NCI-H1092 treated with DMSO at 0.1 percent for 48 hours (cell line): Measurements from ENCODE around the gene PSMB9.
A peak's percentile ranks its signal among the peaks of the same experiment; 100 is the strongest.

Experiments used
- DNase-seq: peaks from one replicate; lab custom pipeline; 2025; lab: John Stamatoyannopoulos, UW

PSMB9 gene

GRCh38 chr6:32840604-32841246 lies 13.3 kb upstream of the PSMB9 start:
- no peak for DNase-seq

- DNase-seq = no peak
Observed at GRCh38 chr6:32842021-32842650, 11.9 kb upstream of the PSMB9 start.

GRCh38 chr6:32842690-32843089 lies 11.3 kb upstream of the PSMB9 start:
- DNase-seq = no peak

DNA sequence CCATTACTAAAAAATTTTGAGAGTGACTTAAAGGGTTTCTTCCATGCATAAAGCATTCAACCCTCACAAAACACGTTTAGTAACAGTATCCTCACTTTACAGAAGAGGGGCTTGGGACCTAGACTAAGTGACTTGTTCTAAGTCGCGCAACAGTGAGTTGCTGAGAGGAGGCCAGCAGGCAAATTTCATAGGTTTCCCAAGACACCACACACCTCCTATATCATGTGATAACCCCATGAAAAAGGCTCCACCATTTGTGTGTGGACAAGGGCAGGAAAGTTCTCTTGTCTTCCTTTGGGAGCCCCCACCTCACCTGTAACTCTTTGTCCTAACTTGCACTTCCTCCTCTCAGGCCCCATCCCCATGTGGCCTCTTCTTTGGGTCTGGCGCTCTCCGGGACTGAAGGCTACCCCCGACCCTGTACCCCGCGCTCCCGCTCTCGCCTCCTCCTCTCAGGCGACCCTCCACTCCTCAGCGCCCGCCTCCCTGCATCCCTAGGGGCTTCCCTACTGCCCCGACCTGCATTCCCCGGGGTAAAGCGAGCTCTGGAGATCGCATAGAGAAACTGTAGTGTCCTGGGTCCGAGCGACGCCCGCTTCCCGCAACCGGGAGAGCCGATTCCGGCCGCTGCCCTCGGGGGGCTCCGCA lies 10.5 kb upstream of the PSMB9 start:
- no peak for DNase-seq

GRCh38 chr6:32843979-32844838 lies 9.8 kb upstream of the PSMB9 start, which contains the start of gene PSMB8:
Gene PSMB8 (minus strand): TSS chr6:32844047. CDS start chr6:32843996, 51 bp downstream.
- DNase-seq = peak; percentile 80

- DNase-seq = no peak
Observed at GRCh38 chr6:32844839-32845383, 9.1 kb upstream of the PSMB9 start.

- DNase-seq = no peak
Observed at GRCh38 chr6:32845384-32845884, 8.6 kb upstream of the PSMB9 start.

DNA sequence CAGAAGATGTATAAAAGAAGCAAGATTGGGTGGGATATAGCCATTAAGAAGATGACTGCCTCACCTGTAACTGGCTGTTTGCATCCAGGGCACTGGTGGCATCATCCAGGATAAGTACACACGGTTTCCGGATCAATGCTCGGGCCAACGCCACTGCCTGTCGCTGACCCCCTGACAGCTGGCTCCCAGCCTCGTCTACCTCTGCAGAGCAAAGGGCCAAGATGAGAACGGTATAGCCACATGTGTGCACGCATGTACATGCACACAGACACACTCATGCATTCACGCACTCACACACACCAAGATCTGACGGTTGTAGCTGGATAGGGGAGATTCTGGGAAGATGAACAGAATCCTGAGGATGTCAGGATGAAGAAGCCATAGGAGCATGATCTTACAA lies 7.0 kb upstream of the PSMB9 start:
- no peak for DNase-seq

GRCh38 chr6:32847795-32848194 lies 6.2 kb upstream of the PSMB9 start:
- no peak for DNase-seq

- no peak for DNase-seq
Observed at GRCh38 chr6:32849126-32849525, 4.9 kb upstream of the PSMB9 start.

DNA sequence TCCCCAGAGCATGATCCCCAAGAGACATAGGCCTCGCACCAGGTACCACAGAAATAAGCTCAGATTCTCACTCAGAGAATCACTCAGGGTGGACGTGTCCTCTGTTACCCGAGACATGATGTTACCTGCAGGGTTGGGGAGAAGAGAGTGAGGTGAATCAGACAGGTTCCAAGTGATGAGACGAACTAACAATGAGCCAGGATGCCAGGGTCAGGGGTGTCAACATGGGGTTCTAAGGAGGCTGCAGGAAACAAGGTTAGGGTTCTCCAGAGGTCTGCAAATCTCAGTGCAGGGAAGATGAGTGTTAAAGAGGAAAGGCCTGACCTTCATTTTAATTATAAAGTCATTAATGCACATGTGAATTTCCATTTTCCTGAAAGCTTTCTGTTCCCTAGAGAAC lies 3.0 kb upstream of the PSMB9 start:
- DNase-seq = no peak

GRCh38 chr6:32852018-32852843 lies 1.8 kb upstream of the PSMB9 start:
- DNase-seq = no peak

DNA sequence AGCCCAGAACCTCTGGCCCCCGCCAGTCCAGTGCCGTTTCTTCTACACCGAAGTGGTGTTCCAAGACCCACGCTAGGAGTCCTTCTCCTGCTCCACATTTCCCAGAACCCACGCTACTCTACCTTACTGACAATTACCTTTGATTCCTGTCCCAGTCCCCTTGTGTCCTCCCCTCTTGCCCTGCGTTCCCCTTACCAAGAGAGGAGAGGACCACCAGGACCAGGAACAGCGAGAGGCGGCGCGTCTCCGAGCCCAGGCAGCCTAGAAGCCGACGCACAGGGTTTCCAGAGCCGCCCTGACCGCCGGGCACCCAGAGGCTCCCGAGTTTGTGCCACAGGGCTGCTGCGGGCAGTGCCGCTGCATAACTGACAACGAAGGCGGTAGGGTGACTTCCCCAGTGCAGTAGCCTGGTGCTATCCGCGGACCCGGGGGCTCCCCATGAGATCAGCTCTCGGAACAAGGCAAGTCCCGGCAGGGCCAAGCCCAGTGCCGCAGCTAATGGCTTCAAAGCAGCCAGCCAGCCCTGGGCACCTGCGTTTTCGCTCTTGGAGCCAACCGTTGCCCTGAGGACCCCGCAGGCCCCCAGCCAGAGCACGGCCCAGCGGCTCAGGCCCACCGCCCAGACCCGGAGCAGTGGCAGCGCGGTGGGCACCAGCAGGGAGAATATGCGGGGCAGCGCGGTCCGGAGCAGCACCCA lies 1.0 kb upstream of the PSMB9 start:
- no peak for DNase-seq

GRCh38 chr6:32854376-32855178 lies 585 bp downstream of the PSMB9 start:
- DNase-seq = no peak

DNA sequence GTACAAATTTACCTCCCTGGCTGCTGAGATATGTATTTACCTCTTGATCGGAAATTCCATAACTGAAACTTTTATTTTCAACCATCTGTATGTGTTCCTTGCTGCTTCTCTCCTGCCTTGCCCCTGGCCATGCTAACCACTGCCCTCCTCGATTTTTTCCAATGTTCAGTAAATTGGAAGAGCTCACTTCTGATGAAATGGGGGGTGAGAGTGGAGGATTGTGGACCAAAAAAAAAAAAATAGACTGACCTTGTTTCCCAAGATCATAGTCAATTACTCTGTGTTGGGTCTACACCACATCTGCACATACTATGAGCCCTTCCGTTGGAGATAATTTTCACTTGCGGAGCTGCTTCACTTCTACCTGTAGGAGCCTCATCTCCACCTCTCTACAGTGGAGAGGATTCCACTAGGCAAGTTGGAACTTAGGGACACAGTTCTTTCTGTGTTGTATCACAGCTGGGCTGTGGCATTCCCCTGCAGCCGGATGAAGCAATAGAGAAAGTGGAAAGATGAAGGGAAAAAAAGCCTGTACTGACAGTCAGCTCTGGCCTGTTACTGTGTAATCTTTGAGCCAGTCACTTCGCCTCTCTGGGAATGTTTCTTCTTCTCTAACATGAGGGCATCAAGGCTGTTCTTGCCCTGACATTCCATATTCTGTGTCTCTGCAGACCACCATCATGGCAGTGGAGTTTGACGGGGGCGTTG lies 1.6 kb downstream of the PSMB9 start:
- no peak for DNase-seq

DNA sequence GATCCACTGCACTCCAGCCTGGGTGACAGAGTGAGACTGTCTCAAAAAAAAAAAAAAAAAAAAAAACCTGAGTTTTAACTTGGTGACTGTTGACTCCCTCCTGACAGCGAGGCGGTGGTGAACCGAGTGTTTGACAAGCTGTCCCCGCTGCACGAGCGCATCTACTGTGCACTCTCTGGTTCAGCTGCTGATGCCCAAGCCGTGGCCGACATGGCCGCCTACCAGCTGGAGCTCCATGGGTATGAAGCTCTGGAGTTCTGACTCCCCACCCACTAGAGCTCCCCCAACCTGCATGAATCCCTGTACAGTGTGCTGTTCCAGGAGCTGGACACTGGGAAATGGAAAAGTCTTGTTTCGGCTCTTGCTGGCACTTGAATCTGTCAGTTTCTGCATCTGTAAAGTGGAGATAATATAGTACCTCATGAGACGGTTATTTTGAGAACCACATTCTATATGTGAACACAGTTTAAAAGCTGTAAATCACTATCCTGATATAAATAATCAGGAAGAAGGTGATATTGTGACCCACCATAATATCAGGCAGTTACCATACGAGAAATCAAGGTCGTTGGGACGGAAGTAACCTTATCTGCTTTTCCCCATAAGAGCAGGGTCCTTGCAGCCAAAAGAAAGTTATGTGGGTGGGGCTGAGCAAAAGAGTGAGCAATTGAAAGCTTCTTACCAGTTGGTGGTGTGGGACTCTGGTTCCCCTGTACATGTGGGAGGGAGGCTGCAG lies 3.3 kb downstream of the PSMB9 start:
- no peak for DNase-seq

DNA sequence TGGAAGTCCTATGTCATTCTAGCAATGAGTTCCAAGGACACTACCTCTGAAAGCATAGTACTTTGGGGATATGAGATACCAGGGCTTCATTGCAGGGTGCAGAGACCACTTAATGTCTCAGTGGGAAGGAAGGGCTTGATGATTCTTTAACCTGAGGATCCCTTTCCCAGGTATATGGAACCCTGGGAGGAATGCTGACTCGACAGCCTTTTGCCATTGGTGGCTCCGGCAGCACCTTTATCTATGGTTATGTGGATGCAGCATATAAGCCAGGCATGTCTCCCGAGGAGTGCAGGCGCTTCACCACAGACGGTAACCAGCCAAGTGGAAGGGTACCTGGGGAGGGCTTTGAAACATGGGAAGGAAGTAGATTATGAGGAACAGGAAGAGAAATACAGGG lies 4.2 kb downstream of the PSMB9 start:
- no peak for DNase-seq

DNA sequence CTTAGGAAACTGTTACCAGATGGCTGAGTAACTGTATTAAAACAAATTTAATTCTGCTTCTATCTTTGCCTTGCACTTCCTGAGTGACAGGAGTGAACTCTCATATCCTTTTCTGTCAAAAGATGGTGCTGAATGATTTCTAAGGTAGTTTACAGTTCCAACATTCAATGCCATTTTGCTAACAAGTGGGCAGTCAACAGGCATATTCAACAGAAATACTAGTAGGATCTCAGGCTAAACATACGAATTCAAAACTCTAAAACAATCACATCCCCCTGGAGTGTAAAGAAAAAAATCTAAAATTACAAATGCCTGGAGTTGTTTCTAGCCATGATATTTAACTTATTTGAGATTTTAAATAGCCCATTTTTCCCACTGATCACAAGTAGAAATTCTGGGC lies 6.7 kb downstream of the PSMB9 start:
- no peak for DNase-seq
